SK-N-MC (cell line): Measurements from ENCODE around the gene JOSD1.

Experiments used
- EZH2 ChIP-seq: fragments of 200-600 bp; sonication (generic); IDR thresholded peaks from one replicate; pipeline ENCODE4 v1.6.1; 2017; ENCODE audit warnings: antibody characterized with exemption
- FOXP2 ChIP-seq: optimal IDR thresholded peaks from 2 replicates; pipeline ENCODE3; 2011; ENCODE audit warnings: mild to moderate bottlenecking, moderate library complexity; ENCODE audit not compliant: insufficient read depth; ENCODE audit errors: extremely low read length, control extremely low read depth
- POLR2AphosphoS5 ChIP-seq: IDR thresholded peaks from 2 replicates; pipeline ENCODE4 v1.6.1; 2012; ENCODE audit warnings: mild to moderate bottlenecking, low read depth, low read length, borderline replicate concordance

DNA sequence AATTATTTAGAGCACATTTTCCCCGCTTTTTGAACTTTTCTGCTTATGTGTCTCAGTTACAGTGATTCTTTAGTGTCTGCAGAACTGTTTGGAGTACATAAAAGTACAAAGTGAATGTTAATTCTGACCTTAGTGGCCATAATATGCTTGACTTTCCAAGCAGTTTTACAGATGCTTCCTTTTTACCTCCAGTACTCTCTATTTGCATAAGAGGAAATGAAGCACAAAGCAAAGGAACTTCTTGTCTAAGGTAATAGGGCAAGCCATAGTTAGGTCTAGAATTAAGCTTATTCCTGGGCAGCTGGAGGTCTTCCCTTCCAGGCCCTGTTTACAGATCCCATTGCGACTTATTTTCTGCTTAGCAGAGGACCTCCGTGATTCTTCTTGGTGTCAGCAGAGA is 8.6 kb upstream of the JOSD1 start:
- TF ChIP-seq POLR2AphosphoS5 (no peak), EZH2 (no peak), FOXP2 (no peak)
